Stimulated activated CD8-positive, alpha-beta memory T cell treated with anti-CD3 and anti-CD28 coated beads, Interleukin-2, amount 100 ng/mL, for 48 hours (primary cell): ENCODE measurements around the gene PRKX.
A peak's percentile ranks its signal among the peaks of the same experiment; 100 is the strongest.
"Not testable (repeated sequence)": the region's sequence is repeated elsewhere in the genome, so short reads cannot be mapped to it uniquely, and the experiment has no call there.

ENCODE experiments used
- DNase-seq, 2 donors: peaks; one replicate each; pipeline ENCODE4 v3.0.0-alpha.2; 2020; ENCODE audit warnings: low read depth in 2 of 2

Gene PRKX

GRCh38 chrX:3713225-3713936 is at the start of gene PRKX:
Gene PRKX (minus strand): TSS chrX:3713649. CDS start chrX:3713253, 396 bp downstream.
- DNase-seq, result peak; percentile 30 to 68

DNA sequence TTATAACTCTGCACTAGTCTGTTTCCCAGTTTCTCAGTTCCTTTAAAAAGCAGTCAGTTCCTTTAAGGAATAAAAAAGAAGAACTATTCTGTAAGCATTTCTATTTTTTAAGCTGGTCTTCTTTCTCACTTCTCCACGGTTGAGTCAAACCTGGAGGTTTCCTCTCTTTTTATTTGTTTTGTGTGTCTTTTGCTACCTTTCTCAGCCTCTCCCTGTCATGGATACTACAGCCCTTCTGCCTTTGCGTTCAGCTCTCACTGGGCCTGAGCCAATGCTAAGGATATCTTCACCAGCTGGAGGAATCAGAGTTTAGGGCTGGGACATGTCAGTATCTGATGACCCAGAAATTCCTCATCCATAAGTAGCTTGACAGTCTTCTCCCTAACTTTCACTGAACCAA is 49.7 kb upstream of the PRKX start:
- no peak for DNase-seq

DNA sequence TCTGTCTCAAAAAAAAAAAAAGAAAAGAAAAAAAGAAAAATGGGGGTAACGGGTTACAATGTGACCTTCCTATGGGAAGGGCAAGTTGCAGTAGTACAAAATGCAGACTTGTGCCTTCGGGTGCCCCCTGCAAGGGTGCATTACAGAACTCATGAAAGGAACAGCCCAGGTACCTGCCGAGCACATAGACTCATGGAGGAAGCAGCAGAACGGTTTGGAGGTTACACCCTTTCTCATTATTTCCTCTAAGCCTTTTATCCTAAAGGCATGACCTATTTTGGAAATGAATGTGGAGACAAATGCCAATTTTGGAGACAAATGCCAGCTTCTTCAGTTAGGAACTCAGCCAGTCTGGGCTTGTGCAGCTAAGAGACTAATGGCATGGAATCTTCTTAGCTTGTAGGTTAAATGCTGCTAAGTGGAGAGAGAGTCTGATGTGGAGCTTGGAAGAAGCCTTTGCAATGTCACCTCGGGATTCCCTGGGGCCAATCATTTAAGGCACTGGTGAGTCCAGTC is 44.1 kb upstream of the PRKX start:
- DNase-seq, result no peak

GRCh38 chrX:3748052-3748559 is 34.7 kb upstream of the PRKX start:
- DNase-seq, result no peak

- DNase-seq, result peak; percentile 13 to 14
Measured at GRCh38 chrX:3743801-3744439, 30.5 kb upstream of the PRKX start.

GRCh38 chrX:3740946-3741345 is 27.5 kb upstream of the PRKX start:
- DNase-seq, result not testable (repeated sequence)

DNA sequence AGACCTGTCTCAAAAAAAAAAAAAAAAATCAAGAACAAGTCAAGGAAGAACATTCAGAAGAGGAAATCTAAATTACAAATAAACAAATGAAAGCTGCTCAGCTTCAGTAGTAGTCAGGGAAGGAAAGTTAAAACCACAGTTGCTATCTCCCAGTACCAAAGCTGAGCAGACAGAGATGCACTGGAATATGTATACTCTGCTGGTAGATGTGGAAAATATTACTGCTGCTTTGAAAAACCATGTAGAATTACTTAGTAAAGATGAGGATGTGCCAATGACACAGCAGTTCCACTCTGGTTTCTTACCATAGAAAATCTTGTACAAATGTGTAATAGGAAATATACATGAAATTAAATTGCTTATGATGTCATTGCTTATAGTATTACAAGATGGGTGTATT is 25.1 kb upstream of the PRKX start:
- no peak for DNase-seq

- DNase-seq, result not testable (repeated sequence)
Measured at GRCh38 chrX:3736536-3736935, 23.1 kb upstream of the PRKX start.

DNA sequence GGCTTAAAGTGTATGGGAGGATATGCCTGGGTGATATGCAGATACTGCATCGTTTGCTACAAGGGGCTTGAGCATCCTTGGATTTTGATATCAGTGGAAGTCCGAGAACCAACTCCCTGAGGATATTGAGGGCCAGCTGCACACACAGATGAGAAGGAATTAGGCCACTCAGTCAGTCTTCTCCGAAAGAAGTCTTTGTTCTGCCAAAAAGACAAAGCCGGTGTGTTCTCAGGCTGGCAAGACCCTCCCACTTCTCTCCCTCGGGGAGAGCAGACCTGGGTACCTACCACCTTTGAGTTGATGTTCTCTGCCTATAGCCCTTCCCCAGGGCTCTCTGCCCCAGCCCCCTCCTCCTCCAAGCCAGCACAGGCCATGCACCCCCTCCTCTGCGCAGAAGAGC is 22.4 kb upstream of the PRKX start:
- DNase-seq, result not testable (repeated sequence)

- DNase-seq, result not testable (repeated sequence)
Measured at GRCh38 chrX:3734456-3734855, 21.0 kb upstream of the PRKX start.

- DNase-seq, result no peak
Measured at GRCh38 chrX:3733043-3733430, 19.6 kb upstream of the PRKX start.

GRCh38 chrX:3732326-3733042 is 19.0 kb upstream of the PRKX start:
- not testable (repeated sequence) for DNase-seq

- DNase-seq, result no peak
Measured at GRCh38 chrX:3728454-3728853, 15.0 kb upstream of the PRKX start.

GRCh38 chrX:3723460-3723859 is 10.0 kb upstream of the PRKX start:
- DNase-seq, result not testable (repeated sequence)

DNA sequence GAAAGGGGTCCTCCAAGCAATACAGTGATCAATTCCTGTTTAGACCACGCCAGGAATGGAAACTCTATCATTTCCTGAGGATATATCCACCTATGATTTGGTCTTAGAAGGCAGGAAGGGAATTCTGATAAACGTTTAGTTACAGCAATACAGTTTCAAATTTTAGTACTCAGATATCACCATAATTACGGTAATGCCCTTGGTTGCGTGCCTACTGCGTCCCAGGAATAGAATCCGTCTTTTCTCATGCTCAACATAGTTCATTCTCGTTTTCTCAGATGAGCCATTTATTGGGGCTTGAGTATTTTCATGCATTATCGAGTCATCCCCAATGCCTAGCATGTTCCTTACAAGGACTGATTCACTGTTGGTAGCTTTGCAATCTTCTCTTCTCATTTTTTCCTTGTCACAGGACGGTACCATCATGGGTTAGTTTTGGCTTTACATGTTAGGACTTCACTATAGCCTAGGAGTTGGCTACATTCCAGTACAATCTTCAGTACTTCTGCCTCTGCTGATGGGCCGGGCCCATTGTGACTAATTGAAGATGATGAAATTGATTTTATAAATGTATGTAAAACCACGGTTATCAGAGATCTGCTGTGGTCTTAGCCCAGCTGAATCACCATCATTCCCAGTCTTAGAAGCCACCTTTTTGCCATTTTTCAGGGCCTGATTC is 4.4 kb upstream of the PRKX start:
- DNase-seq, result no peak

GRCh38 chrX:3715921-3716320 is 2.5 kb upstream of the PRKX start:
- DNase-seq, result no peak

GRCh38 chrX:3714706-3715479 is 1.4 kb upstream of the PRKX start:
- DNase-seq, result not testable (repeated sequence)

GRCh38 chrX:3713937-3714434 is 537 bp upstream of the PRKX start:
- no peak for DNase-seq

GRCh38 chrX:3712870-3713224 is 602 bp downstream of the PRKX start:
- peak in 1 of 2 donors; percentile 8 for DNase-seq

GRCh38 chrX:3712051-3712869 is 1.2 kb downstream of the PRKX start:
- peak in 1 of 2 donors; percentile 15 for DNase-seq
